Upper lobe of left lung (tissue), 4 donors: Measurements from ENCODE around the gene LYRM1.

Experiments used
- POLR2AphosphoS5 ChIP-seq, 2 donors: sonication (generic); formaldehyde crosslinking; IDR thresholded peaks; one replicate each; pipeline ENCODE4 v1.5.1; 2017; ENCODE audit warnings: antibody characterized with exemption in 2 of 2
- TF ChIP-seq, protein P1 (sequence below), 6 experiments: fragments of 450-650 bp in 4 of 6; fragments of 200-600 bp in 2 of 6; sonication (generic) in 2 of 6; IDR thresholded peaks; one replicate each; pipeline ENCODE4 v1.5.1; 2016 to 2019; ENCODE audit warnings: antibody characterized with exemption in 6 of 6

DNA sequence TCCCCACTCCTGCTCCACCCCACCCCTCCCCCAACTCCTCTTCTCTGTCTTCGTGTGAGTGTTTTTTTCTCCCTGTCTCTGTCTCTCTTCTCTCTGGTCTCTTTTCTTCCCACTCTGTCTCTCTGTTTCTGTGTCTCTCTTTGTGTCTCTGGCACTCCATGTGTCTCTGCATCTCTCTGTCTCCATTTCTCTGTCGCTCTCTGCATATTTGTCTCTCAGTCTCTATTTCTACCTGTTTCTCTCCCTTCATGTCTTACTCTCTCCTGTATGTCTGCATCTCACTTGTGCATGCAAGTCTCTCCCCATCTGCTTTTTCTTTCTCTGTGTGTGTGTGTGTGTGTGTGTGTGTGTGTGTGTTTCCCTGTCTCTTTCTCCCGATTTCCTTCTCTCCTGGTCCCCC, 68.2 kb downstream of the LYRM1 start:
- TF ChIP-seq, protein P1, sequence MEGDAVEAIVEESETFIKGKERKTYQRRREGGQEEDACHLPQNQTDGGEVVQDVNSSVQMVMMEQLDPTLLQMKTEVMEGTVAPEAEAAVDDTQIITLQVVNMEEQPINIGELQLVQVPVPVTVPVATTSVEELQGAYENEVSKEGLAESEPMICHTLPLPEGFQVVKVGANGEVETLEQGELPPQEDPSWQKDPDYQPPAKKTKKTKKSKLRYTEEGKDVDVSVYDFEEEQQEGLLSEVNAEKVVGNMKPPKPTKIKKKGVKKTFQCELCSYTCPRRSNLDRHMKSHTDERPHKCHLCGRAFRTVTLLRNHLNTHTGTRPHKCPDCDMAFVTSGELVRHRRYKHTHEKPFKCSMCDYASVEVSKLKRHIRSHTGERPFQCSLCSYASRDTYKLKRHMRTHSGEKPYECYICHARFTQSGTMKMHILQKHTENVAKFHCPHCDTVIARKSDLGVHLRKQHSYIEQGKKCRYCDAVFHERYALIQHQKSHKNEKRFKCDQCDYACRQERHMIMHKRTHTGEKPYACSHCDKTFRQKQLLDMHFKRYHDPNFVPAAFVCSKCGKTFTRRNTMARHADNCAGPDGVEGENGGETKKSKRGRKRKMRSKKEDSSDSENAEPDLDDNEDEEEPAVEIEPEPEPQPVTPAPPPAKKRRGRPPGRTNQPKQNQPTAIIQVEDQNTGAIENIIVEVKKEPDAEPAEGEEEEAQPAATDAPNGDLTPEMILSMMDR (IDR thresholded peaks at IDR 0.05): no peak
- TF ChIP-seq POLR2AphosphoS5 (IDR thresholded peaks at IDR 0.05): no peak
